IMR-90 (cell line): ENCODE results near the gene ABL2.

Source experiments
- BHLHE40 ChIP-seq: fragments of 150-350 bp; IDR thresholded peaks from 2 replicates; pipeline ENCODE4 v1.6.1; 2016; ENCODE audit warnings: mild to moderate bottlenecking, low read depth, low read length
- CTCF ChIP-seq: conservative IDR thresholded peaks from 2 replicates; pipeline ENCODE4 v1.5.1; 2012; ENCODE audit warnings: mild to moderate bottlenecking, low read depth, low read length, improper control_type of control experiment
- ELK1 ChIP-seq: fragments of 150-350 bp; IDR thresholded peaks from 2 replicates; pipeline ENCODE4 v1.6.1; 2016; ENCODE audit warnings: low read depth, mild to moderate bottlenecking, low read length, moderate library complexity, borderline replicate concordance
- MAFK ChIP-seq: IDR thresholded peaks from 2 replicates; pipeline ENCODE4 v1.6.1; 2012; ENCODE audit warnings: low read depth, low read length, improper control_type of control experiment
- POLR2A ChIP-seq: IDR thresholded peaks from 2 replicates; pipeline ENCODE4 v1.6.1; 2012; ENCODE audit warnings: mild to moderate bottlenecking, low read depth, low read length

- TF ChIP-seq POLR2A (no peak), CTCF (no peak), MAFK (no peak), ELK1 (no peak), BHLHE40 (no peak)
Measured at GRCh38 chr1:179104611-179105250, 124.7 kb downstream of the ABL2 start.
